ENCODE measurements around the gene MAGEF1. TPM values are rescaled to one million over a fixed set of nuclear protein-coding genes. Genes with fewer than 3 reads are reported as not detected.

Gene MAGEF1
- total and polyA plus RNA-seq, 12 donors = 20.1 to 33.9 (median 30.5) TPM

DNA sequence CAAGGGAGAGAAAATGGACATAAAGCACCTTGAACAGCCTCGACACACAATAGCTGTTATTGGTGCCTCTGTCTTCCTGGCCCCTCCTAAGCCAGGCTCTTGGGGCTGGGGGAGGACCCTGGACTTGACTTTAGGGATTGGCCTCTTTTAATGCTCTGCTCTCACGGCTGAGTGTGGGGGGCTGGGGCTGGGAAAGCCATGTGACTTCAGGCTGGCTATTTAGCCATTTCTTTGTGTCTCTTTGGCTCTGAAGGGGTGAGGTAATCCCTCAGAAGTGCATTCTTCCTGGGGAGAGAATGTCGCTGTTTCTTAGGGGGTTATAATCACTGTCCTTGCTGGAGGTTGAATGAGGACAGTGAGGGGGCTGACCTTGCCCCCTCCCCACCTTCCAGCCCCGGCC, 26.2 kb downstream of the MAGEF1 start:
- DNase-seq = no peak
- H3K36me3 ChIP-seq = no peaks in the 10 kb centered on the region
- H3K4me3 ChIP-seq = no peak overlapping the region
- ATAC-seq = peak in 1 of 8 donors; percentile 5
- TF ChIP-seq, protein P1, sequence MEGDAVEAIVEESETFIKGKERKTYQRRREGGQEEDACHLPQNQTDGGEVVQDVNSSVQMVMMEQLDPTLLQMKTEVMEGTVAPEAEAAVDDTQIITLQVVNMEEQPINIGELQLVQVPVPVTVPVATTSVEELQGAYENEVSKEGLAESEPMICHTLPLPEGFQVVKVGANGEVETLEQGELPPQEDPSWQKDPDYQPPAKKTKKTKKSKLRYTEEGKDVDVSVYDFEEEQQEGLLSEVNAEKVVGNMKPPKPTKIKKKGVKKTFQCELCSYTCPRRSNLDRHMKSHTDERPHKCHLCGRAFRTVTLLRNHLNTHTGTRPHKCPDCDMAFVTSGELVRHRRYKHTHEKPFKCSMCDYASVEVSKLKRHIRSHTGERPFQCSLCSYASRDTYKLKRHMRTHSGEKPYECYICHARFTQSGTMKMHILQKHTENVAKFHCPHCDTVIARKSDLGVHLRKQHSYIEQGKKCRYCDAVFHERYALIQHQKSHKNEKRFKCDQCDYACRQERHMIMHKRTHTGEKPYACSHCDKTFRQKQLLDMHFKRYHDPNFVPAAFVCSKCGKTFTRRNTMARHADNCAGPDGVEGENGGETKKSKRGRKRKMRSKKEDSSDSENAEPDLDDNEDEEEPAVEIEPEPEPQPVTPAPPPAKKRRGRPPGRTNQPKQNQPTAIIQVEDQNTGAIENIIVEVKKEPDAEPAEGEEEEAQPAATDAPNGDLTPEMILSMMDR (IDR thresholded peaks at IDR 0.05) = no peak
- H3K9me3 ChIP-seq = no peaks in the 10 kb centered on the region
- peaks cover 0 to 4% (median 0%) of the 10 kb centered on the region in 7 donors for H3K27me3 ChIP-seq
- H3K4me1 ChIP-seq = peaks cover 9 to 38% (median 21%) of the 10 kb centered on the region in 9 donors
- WGBS, 2 donors = 47 to 50% methylated on average over 4 of the region's 4 CpGs
- peak overlapping the region in 1 of 10 donors; percentile 11 for H3K27ac ChIP-seq
- intact Hi-C loops (cut with DNase I) = no loop called here

DNA sequence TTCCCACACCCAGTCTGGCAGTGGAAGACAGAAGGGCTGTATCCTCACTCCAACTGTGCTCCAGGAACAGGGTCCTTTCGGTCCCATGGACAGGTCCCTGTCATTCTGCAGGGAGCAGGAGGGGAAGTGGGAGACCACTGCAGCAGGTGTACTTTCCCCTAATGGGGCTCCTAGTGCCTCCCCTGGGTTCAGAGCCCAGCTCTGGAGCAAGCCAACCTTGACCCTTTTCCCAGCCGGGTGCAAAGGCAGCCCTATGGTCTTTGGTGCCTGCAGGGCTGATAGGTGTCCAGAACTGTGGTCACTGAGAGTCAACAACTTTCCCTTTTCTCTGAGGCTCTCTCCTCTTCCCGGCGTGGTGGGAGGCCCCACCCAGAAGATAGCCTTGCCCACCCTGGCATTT, 26.8 kb downstream of the MAGEF1 start:
- TF ChIP-seq, protein P1 (IDR thresholded peaks at IDR 0.05) = no peak
- peaks cover 0 to 4% (median 0%) of the 10 kb centered on the region in 7 donors for H3K27me3 ChIP-seq
- H3K4me1 ChIP-seq = peaks cover 9 to 38% (median 21%) of the 10 kb centered on the region in 9 donors
- intact Hi-C loops (cut with DNase I) = no loop called here
- DNase-seq (no peak), ATAC-seq (no peak)
- no peaks in the 10 kb centered on the region for H3K36me3 ChIP-seq
- H3K4me3 ChIP-seq = no peak overlapping the region
- H3K9me3 ChIP-seq = no peaks in the 10 kb centered on the region
- WGBS, 2 donors = 69 to 76% methylated on average over 4 of the region's 4 CpGs
- no peak overlapping the region for H3K27ac ChIP-seq

DNA sequence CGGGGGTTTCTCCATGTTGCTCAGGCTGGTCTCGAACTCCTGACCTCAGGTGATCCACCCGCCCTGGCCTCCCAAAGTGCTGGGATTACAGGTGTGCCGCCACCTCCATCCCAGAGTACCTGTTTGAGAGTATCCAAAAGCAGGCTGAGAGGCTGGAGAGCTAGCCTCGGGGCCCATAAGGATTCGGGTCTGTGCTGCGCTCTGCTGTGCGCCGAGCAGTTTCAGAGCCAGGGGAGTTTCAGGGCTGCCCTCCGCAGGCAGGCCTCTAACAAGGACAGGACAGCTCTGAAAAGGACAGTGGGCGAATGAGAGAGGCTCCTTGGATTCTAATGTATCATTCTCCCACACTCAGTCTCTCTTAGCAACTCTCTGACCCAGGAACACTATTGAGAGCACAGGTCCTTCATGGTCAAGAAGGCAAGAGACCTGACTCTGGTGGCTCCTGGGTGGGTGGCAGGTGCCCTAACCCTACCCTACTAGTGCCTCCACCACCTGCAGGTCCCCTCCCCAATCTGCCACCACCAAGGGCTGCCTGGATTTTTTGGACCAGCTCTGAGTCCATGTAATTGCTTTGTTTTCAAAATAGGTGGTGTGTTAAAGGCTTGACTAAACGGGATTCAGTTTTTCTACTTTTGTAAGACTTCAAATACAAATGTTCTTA, 27.8 kb downstream of the MAGEF1 start:
- no peak for ATAC-seq
- Histone ChIP-seq H3K9me3 (no peaks in the 10 kb centered on the region), H3K36me3 (no peaks in the 10 kb centered on the region), H3K4me3 (no peak overlapping the region), H3K27ac (no peak overlapping the region), H3K4me1 (peaks cover 9 to 43% (median 25%) of the 10 kb centered on the region in 9 donors), H3K27me3 (peaks cover 0 to 4% (median 0%) of the 10 kb centered on the region in 7 donors)
- TF ChIP-seq, protein P1 (IDR thresholded peaks at IDR 0.05) = no peak
- intact Hi-C loops (cut with DNase I) = no loop called here
- WGBS, 2 donors = 96% methylated on average over 12 of the region's 12 CpGs
- no peak for DNase-seq

DNA sequence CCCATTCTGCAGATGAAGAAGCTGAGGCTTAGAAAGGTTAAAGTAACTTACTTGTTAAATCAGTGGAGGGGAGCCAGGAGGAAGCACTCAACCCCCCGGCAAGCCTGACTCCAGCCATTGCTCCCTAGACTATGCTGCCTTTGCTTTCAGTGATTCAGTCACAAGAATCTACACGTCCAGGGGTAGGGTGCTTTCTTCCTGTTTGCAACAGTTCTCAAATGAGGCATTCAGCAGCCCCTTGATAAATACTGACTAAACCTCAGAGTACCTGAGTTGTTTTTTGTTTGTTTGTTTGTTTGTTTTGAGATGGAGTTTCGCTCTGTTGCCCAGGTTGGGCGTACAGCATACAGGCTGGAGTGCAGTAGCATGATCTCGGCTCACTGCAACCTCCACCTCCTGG, 28.6 kb downstream of the MAGEF1 start:
- no peak overlapping the region for H3K4me3 ChIP-seq
- intact Hi-C loops (cut with DNase I) = no loop called here
- no peak overlapping the region for H3K27ac ChIP-seq
- no peaks in the 10 kb centered on the region for H3K9me3 ChIP-seq
- no peaks in the 10 kb centered on the region for H3K36me3 ChIP-seq
- ATAC-seq = no peak
- WGBS, 2 donors = 77 to 82% methylated on average over 5 of the region's 5 CpGs
- TF ChIP-seq, protein P1 (IDR thresholded peaks at IDR 0.05) = no peak
- DNase-seq = no peak
- H3K4me1 ChIP-seq = peaks cover 6 to 44% (median 23%) of the 10 kb centered on the region in 9 donors
- H3K27me3 ChIP-seq = peaks cover 0 to 4% (median 0%) of the 10 kb centered on the region in 7 donors
